Brain microvascular endothelial cell (primary cell): ENCODE data around the gene AKR1C2.
"Not testable (repeated sequence)": the region's sequence is repeated elsewhere in the genome, so short reads cannot be mapped to it uniquely, and the experiment has no call there.

Experiments used
- DNase-seq: peaks from one replicate; pipeline ENCODE4 v3.0.0-alpha.2; 2020
- H3K27ac ChIP-seq: fragments of 250-450 bp; sonication (Bioruptor Pico); 2 replicates; pipeline ENCODE4 v1.5.1; 2020; ENCODE audit warnings: mild to moderate bottlenecking, moderate library complexity
- H3K27me3 ChIP-seq: fragments of 250-450 bp; sonication (Bioruptor Pico); replicated peaks from 2 replicates; pipeline ENCODE4 v1.5.1; 2020; ENCODE audit warnings: mild to moderate bottlenecking
- H3K36me3 ChIP-seq: fragments of 250-450 bp; sonication (Bioruptor Pico); replicated peaks from 2 replicates; pipeline ENCODE4 v1.5.1; 2020; ENCODE audit warnings: mild to moderate bottlenecking
- H3K4me3 ChIP-seq: 2 replicates; pipeline ENCODE4 v1.5.1; 2011; ENCODE audit warnings: low read depth, mild to moderate bottlenecking, control low read depth, low read length, moderate library complexity
- CTCF ChIP-seq: IDR thresholded peaks from 2 replicates; pipeline ENCODE4 v1.5.1; 2011; ENCODE audit warnings: low read depth, mild to moderate bottlenecking, moderate library complexity, low read length, control low read depth, inconsistent platforms; ENCODE audit errors: missing control alignments
- in situ Hi-C: cut with HindIII; loops from 2 replicates; pipeline ENCODE4 v1.10.0; 2017; ENCODE audit warnings: low sequenced_read_pairs, low pct_ligation_motif_present

Gene AKR1C2

GRCh38 chr10:5003127-5004029, at the start of gene AKR1C2:
AKR1C2 (minus strand) TSS chr10:5003857; CDS start chr10:5003835, 22 bp downstream.
- H3K36me3 ChIP-seq, H3K27ac ChIP-seq, in situ Hi-C loops, H3K4me3 ChIP-seq, DNase-seq, H3K27me3 ChIP-seq: not testable (repeated sequence)

- DNase-seq, H3K36me3 ChIP-seq, H3K4me3 ChIP-seq, in situ Hi-C loops, H3K27me3 ChIP-seq, H3K27ac ChIP-seq: not testable (repeated sequence)
These were observed 49.4 kb upstream of the AKR1C2 start for GRCh38 chr10:5052951-5053500.

GRCh38 chr10:5047912-5048628, 44.4 kb upstream of the AKR1C2 start:
- TF ChIP-seq CTCF, result no peak
- H3K36me3 ChIP-seq, result no peaks in the 10 kb centered on the region
- no peak overlapping the region for H3K4me3 ChIP-seq
- H3K27ac ChIP-seq, result no peak overlapping the region
- no peaks in the 10 kb centered on the region for H3K27me3 ChIP-seq
- in situ Hi-C loops, result no loop called here
- DNase-seq, result no peak

GRCh38 chr10:5047055-5047454, 43.4 kb upstream of the AKR1C2 start:
- H3K27me3 ChIP-seq, H3K36me3 ChIP-seq, DNase-seq, H3K4me3 ChIP-seq, in situ Hi-C loops, H3K27ac ChIP-seq: not testable (repeated sequence)

- in situ Hi-C loops, result no loop called here
- H3K27me3 ChIP-seq, result no peaks in the 10 kb centered on the region
These were observed 42.8 kb upstream of the AKR1C2 start for GRCh38 chr10:5046410-5046809.

GRCh38 chr10:5045095-5045494, 41.4 kb upstream of the AKR1C2 start:
- no peak overlapping the region for H3K4me3 ChIP-seq
- no peaks in the 10 kb centered on the region for H3K27me3 ChIP-seq
- in situ Hi-C loops, result no loop called here
- no peak overlapping the region for H3K27ac ChIP-seq
- no peak for DNase-seq
- no peaks in the 10 kb centered on the region for H3K36me3 ChIP-seq
- TF ChIP-seq CTCF, result no peak

More at GRCh38 chr10:5046410-5046809, 42.8 kb upstream of the AKR1C2 start:
- DNase-seq, result no peak
- Histone ChIP-seq H3K4me3 (no peak overlapping the region), H3K36me3 (no peaks in the 10 kb centered on the region), H3K27ac (no peak overlapping the region)
- TF ChIP-seq CTCF, result no peak

GRCh38 chr10:5043716-5044115, 40.1 kb upstream of the AKR1C2 start:
- no peak for TF ChIP-seq CTCF
- Histone ChIP-seq H3K4me3 (no peak overlapping the region), H3K36me3 (no peaks in the 10 kb centered on the region), H3K27me3 (no peaks in the 10 kb centered on the region), H3K27ac (no peak overlapping the region)
- DNase-seq, result no peak
- in situ Hi-C loops, result no loop called here
